ENCODE measurements around the gene CRACR2A.

DNA sequence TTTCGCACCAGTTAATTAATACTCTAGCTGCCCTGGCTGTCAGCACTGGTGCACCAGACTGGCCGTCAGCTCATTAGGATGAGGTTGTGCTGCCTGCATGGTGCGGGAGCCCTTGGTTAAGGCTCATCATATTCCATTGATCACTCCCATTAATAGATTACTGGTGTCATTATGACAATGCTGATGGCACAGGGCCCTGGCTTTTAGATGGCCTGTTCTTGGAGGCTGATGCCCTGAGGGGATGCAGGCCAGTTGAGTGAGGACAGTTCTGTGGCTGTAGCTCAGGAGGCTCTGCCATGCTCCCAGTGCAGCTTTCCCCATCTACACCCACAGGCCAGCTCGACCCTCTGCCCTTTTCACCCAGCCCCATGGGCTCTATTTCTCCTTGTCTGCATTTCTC, 135.3 kb downstream of the CRACR2A start:
- no peak for TF ChIP-seq POLR2A (IDR thresholded peaks at IDR 0.05)
- TF ChIP-seq, protein P1, sequence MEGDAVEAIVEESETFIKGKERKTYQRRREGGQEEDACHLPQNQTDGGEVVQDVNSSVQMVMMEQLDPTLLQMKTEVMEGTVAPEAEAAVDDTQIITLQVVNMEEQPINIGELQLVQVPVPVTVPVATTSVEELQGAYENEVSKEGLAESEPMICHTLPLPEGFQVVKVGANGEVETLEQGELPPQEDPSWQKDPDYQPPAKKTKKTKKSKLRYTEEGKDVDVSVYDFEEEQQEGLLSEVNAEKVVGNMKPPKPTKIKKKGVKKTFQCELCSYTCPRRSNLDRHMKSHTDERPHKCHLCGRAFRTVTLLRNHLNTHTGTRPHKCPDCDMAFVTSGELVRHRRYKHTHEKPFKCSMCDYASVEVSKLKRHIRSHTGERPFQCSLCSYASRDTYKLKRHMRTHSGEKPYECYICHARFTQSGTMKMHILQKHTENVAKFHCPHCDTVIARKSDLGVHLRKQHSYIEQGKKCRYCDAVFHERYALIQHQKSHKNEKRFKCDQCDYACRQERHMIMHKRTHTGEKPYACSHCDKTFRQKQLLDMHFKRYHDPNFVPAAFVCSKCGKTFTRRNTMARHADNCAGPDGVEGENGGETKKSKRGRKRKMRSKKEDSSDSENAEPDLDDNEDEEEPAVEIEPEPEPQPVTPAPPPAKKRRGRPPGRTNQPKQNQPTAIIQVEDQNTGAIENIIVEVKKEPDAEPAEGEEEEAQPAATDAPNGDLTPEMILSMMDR (IDR thresholded peaks at IDR 0.05 in 4 of 5, conservative IDR thresholded peaks at IDR 0.05 in 1 of 5) = no peak
